Uterus (tissue), 2 donors: Measurements from ENCODE around the gene TMEM72.

Experiments
- POLR2A ChIP-seq, 2 donors: fragments of 450-650 bp; IDR thresholded peaks; one replicate each; pipeline ENCODE4 v1.6.1; 2016; ENCODE audit warnings: antibody characterized with exemption in 2 of 2, mild to moderate bottlenecking in 1 of 2, moderate library complexity in 1 of 2
- TF ChIP-seq, protein P1 (sequence below), 4 experiments: fragments of 200-600 bp in 2 of 4; fragments of 450-650 bp in 2 of 4; sonication (generic) in 2 of 4; IDR thresholded peaks; one replicate each; pipeline ENCODE4 v1.5.1; 2016 to 2019; ENCODE audit warnings: antibody characterized with exemption in 4 of 4, mild to moderate bottlenecking in 2 of 4, moderate library complexity in 1 of 4

DNA sequence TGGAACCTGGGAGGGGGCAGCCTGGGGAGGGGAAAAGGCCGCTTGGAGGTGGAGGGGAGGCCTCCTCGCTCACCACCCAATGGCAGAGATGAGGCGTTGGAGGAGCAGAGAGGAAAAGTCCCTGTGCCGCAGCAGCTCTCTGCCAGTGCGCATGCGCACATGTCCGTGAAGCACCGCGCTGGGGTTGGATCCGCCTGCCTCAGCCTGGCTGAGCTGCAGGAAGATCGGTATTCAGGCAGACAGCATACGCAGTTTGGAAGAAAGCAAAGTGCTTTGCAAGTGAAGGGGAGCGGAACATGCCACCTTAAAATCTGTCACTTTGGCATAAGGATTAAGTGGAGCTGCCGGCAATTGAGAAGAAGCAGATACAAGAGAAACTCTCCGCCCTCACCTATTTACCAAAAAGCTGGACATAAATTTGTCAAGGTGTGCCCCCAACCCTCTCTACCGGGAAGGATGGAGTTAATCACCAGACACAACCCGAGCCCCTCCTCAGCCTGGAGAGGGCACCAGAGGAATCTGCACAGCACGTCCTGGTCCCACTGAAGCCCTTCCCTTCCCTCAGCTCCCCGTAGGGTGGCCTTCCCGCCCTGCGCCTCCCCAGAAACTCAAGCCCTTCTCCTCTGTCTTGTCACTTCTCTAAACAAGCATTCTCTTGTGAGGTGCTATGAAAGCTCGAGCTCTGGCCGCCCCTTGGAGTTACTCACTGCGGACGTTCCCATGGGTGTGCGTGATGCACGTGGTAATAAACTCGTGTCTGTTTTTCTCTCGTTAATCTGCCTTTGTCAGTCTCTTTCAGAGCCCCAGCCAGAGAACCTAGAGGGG, 32.2 kb upstream of the TMEM72 start:
- TF ChIP-seq, protein P1, sequence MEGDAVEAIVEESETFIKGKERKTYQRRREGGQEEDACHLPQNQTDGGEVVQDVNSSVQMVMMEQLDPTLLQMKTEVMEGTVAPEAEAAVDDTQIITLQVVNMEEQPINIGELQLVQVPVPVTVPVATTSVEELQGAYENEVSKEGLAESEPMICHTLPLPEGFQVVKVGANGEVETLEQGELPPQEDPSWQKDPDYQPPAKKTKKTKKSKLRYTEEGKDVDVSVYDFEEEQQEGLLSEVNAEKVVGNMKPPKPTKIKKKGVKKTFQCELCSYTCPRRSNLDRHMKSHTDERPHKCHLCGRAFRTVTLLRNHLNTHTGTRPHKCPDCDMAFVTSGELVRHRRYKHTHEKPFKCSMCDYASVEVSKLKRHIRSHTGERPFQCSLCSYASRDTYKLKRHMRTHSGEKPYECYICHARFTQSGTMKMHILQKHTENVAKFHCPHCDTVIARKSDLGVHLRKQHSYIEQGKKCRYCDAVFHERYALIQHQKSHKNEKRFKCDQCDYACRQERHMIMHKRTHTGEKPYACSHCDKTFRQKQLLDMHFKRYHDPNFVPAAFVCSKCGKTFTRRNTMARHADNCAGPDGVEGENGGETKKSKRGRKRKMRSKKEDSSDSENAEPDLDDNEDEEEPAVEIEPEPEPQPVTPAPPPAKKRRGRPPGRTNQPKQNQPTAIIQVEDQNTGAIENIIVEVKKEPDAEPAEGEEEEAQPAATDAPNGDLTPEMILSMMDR (IDR thresholded peaks at IDR 0.05): peak in 2 of 4 experiments; percentile 7 to 8
- TF ChIP-seq POLR2A (IDR thresholded peaks at IDR 0.05): peak; percentile 31 to 45
